Measurements from ENCODE around the gene CCL5.

CCL5 gene

GRCh38 chr17:35865412-35866340, 14.5 kb downstream of the CCL5 start:
- DNase-seq (ENCODE audit: insufficient read length, low spot score) (no peak), FAIRE-seq (no peak)
- TF ChIP-seq CTCF (IDR thresholded peaks at IDR 0.05; ENCODE audit: insufficient read depth, missing control alignments) = no peak

- no peak for TF ChIP-seq CTCF (IDR thresholded peaks at IDR 0.05; ENCODE audit: insufficient read depth, missing control alignments)
- FAIRE-seq (no peak), DNase-seq (ENCODE audit: insufficient read length, low spot score) (no peak)
Measured at GRCh38 chr17:35864853-35865252, 15.3 kb downstream of the CCL5 start.

- DNase-seq (ENCODE audit: insufficient read length, low spot score) (no peak), FAIRE-seq (no peak)
- no peak for TF ChIP-seq CTCF (IDR thresholded peaks at IDR 0.05; ENCODE audit: insufficient read depth, missing control alignments)
Measured at GRCh38 chr17:35856603-35857002, 23.6 kb downstream of the CCL5 start.

GRCh38 chr17:35855965-35856364, 24.2 kb downstream of the CCL5 start:
- DNase-seq (ENCODE audit: insufficient read length, low spot score) = no peak
- no peak for FAIRE-seq
- TF ChIP-seq CTCF (IDR thresholded peaks at IDR 0.05; ENCODE audit: insufficient read depth, missing control alignments) = no peak

GRCh38 chr17:35849469-35850348, 30.5 kb downstream of the CCL5 start:
- peak; percentile 90 for TF ChIP-seq CTCF (IDR thresholded peaks at IDR 0.05; ENCODE audit: insufficient read depth, missing control alignments)
- no peak for FAIRE-seq
- DNase-seq (ENCODE audit: insufficient read length, low spot score) = peak; percentile 27

- DNase-seq (ENCODE audit: insufficient read length, low spot score) = no peak
- FAIRE-seq = no peak
- TF ChIP-seq CTCF (IDR thresholded peaks at IDR 0.05; ENCODE audit: insufficient read depth, missing control alignments) = no peak
Measured at GRCh38 chr17:35847633-35848373, 32.4 kb downstream of the CCL5 start.

All from D721Med (cell line).